Central memory CD8-positive, alpha-beta T cell (primary cell): ENCODE data around the gene JADE2.
"Not testable (repeated sequence)": the region's sequence is repeated elsewhere in the genome, so short reads cannot be mapped to it uniquely, and the experiment has no call there.

Experiments
- ATAC-seq: fragments of 150-1000 bp; cut with Tn5 transposase; replicated peaks from 2 replicates; pipeline ENCODE4 v1.10.0; 2022; ENCODE audit warnings: mild to moderate bottlenecking, moderate FRiP score, moderate number of reproducible peaks; ENCODE audit not compliant: poor library complexity, severe bottlenecking; ENCODE audit errors: extremely low read depth
- DNase-seq, 2 donors: peaks; one replicate each; pipeline ENCODE4 v3.0.0; 2021; ENCODE audit warnings: low spot score in 2 of 2
- H3K27ac Mint-ChIP-seq: one replicate; pipeline ENCODE4 v1.8.0; 2022; ENCODE audit warnings: low read depth, mild to moderate bottlenecking, moderate library complexity, mixed read lengths
- H3K27me3 Mint-ChIP-seq: one replicate; pipeline ENCODE4 v1.8.0; 2022; ENCODE audit warnings: mixed read lengths
- H3K36me3 Mint-ChIP-seq: one replicate; pipeline ENCODE4 v1.8.0; 2022; ENCODE audit warnings: mild to moderate bottlenecking, moderate library complexity, mixed read lengths; ENCODE audit not compliant: insufficient read depth
- H3K4me1 Mint-ChIP-seq: one replicate; pipeline ENCODE4 v1.8.0; 2022; ENCODE audit warnings: mixed read lengths
- H3K4me3 Mint-ChIP-seq: one replicate; pipeline ENCODE4 v1.8.0; 2022; ENCODE audit warnings: mild to moderate bottlenecking, moderate library complexity, mixed read lengths
- H3K9me3 Mint-ChIP-seq: one replicate; pipeline ENCODE4 v1.8.0; 2022; ENCODE audit warnings: mixed read lengths

Gene JADE2

GRCh38 chr5:134552716-134553115, 27.2 kb downstream of the JADE2 start:
- Mint-ChIP-seq H3K36me3 (peaks cover 40% of the 10 kb centered on the region), H3K4me1 (peaks cover 67% of the 10 kb centered on the region), H3K27ac (peak overlapping the region; percentile 68)
- not testable (repeated sequence) for DNase-seq, ATAC-seq, H3K4me3 Mint-ChIP-seq, H3K9me3 Mint-ChIP-seq, H3K27me3 Mint-ChIP-seq

- H3K4me1 Mint-ChIP-seq: peaks cover 57% of the 10 kb centered on the region
- H3K9me3 Mint-ChIP-seq: no peaks in the 10 kb centered on the region
- DNase-seq (no peak), ATAC-seq (no peak)
- H3K27me3 Mint-ChIP-seq: no peaks in the 10 kb centered on the region
- peak overlapping the region; percentile 81 for H3K27ac Mint-ChIP-seq
- H3K4me3 Mint-ChIP-seq: no peak overlapping the region
- H3K36me3 Mint-ChIP-seq: peaks cover 40% of the 10 kb centered on the region
These were observed 28.4 kb downstream of the JADE2 start for GRCh38 chr5:134553821-134554267.

GRCh38 chr5:134554319-134555222, 29.1 kb downstream of the JADE2 start:
- Mint-ChIP-seq H3K4me1 (peaks cover 54% of the 10 kb centered on the region), H3K27ac (peak overlapping the region; percentile 81), H3K4me3 (peak overlapping the region; percentile 56), H3K27me3 (no peaks in the 10 kb centered on the region), H3K9me3 (no peaks in the 10 kb centered on the region), H3K36me3 (peaks cover 42% of the 10 kb centered on the region)
- no peak for DNase-seq
- ATAC-seq: peak; percentile 25

GRCh38 chr5:134555223-134555889, 29.9 kb downstream of the JADE2 start:
- Mint-ChIP-seq H3K4me3 (peak overlapping the region; percentile 56), H3K4me1 (peaks cover 51% of the 10 kb centered on the region), H3K36me3 (peaks cover 44% of the 10 kb centered on the region), H3K27me3 (no peaks in the 10 kb centered on the region), H3K9me3 (no peaks in the 10 kb centered on the region), H3K27ac (peak overlapping the region; percentile 81)
- ATAC-seq: no peak
- no peak for DNase-seq

GRCh38 chr5:134555890-134556311, 30.4 kb downstream of the JADE2 start:
- H3K4me1 Mint-ChIP-seq: peaks cover 45% of the 10 kb centered on the region
- no peaks in the 10 kb centered on the region for H3K27me3 Mint-ChIP-seq
- H3K9me3 Mint-ChIP-seq: no peaks in the 10 kb centered on the region
- H3K36me3 Mint-ChIP-seq: peaks cover 44% of the 10 kb centered on the region
- peak overlapping the region; percentile 56 for H3K4me3 Mint-ChIP-seq
- H3K27ac Mint-ChIP-seq: peak overlapping the region; percentile 81
- DNase-seq (peak; percentile 57 to 70), ATAC-seq (peak; percentile 93)

- H3K4me3 Mint-ChIP-seq: peak overlapping the region; percentile 23
- H3K36me3 Mint-ChIP-seq: peaks cover 46% of the 10 kb centered on the region
These were observed 31.1 kb downstream of the JADE2 start for GRCh38 chr5:134556588-134556987.

GRCh38 chr5:134556994-134557393, 31.5 kb downstream of the JADE2 start:
- Mint-ChIP-seq H3K9me3 (no peaks in the 10 kb centered on the region), H3K27ac (peak overlapping the region; percentile 81), H3K27me3 (no peaks in the 10 kb centered on the region), H3K36me3 (peaks cover 43% of the 10 kb centered on the region), H3K4me1 (peaks cover 39% of the 10 kb centered on the region), H3K4me3 (peak overlapping the region; percentile 23)
- ATAC-seq (no peak), DNase-seq (no peak)

More at GRCh38 chr5:134556588-134556987, 31.1 kb downstream of the JADE2 start:
- peaks cover 42% of the 10 kb centered on the region for H3K4me1 Mint-ChIP-seq
- H3K9me3 Mint-ChIP-seq, ATAC-seq, H3K27me3 Mint-ChIP-seq, DNase-seq: not testable (repeated sequence)
- H3K27ac Mint-ChIP-seq: peak overlapping the region; percentile 81

GRCh38 chr5:134559672-134560071, 34.2 kb downstream of the JADE2 start:
- no peaks in the 10 kb centered on the region for H3K27me3 Mint-ChIP-seq
- peaks cover 52% of the 10 kb centered on the region for H3K36me3 Mint-ChIP-seq
- H3K9me3 Mint-ChIP-seq: no peaks in the 10 kb centered on the region
- H3K4me3 Mint-ChIP-seq: no peak overlapping the region
- ATAC-seq (no peak), DNase-seq (no peak)
- peaks cover 25% of the 10 kb centered on the region for H3K4me1 Mint-ChIP-seq
- H3K27ac Mint-ChIP-seq: no peak overlapping the region

- H3K9me3 Mint-ChIP-seq: no peaks in the 10 kb centered on the region
- H3K27me3 Mint-ChIP-seq: no peaks in the 10 kb centered on the region
- ATAC-seq (no peak), DNase-seq (no peak)
- peak overlapping the region; percentile 38 for H3K27ac Mint-ChIP-seq
- H3K36me3 Mint-ChIP-seq: peaks cover 50% of the 10 kb centered on the region
- peaks cover 15% of the 10 kb centered on the region for H3K4me1 Mint-ChIP-seq
- no peak overlapping the region for H3K4me3 Mint-ChIP-seq
These were observed 35.2 kb downstream of the JADE2 start for GRCh38 chr5:134560698-134561097.

- no peak overlapping the region for H3K4me3 Mint-ChIP-seq
- H3K27ac Mint-ChIP-seq: peak overlapping the region; percentile 78
- ATAC-seq: no peak
- DNase-seq: no peak
- H3K4me1 Mint-ChIP-seq: peaks cover 8% of the 10 kb centered on the region
- peaks cover 47% of the 10 kb centered on the region for H3K36me3 Mint-ChIP-seq
- no peaks in the 10 kb centered on the region for H3K27me3 Mint-ChIP-seq
- H3K9me3 Mint-ChIP-seq: no peaks in the 10 kb centered on the region
These were observed 36.4 kb downstream of the JADE2 start for GRCh38 chr5:134561871-134562296.

GRCh38 chr5:134563221-134563620, 37.8 kb downstream of the JADE2 start:
- Mint-ChIP-seq H3K9me3 (no peaks in the 10 kb centered on the region), H3K36me3 (peaks cover 57% of the 10 kb centered on the region), H3K27me3 (no peaks in the 10 kb centered on the region), H3K4me1 (peaks cover 13% of the 10 kb centered on the region), H3K4me3 (no peak overlapping the region), H3K27ac (no peak overlapping the region)
- DNase-seq (no peak), ATAC-seq (no peak)

- ATAC-seq: no peak
- H3K27me3 Mint-ChIP-seq: no peaks in the 10 kb centered on the region
- peaks cover 19% of the 10 kb centered on the region for H3K4me1 Mint-ChIP-seq
- H3K36me3 Mint-ChIP-seq: peaks cover 55% of the 10 kb centered on the region
- no peak for DNase-seq
- no peak overlapping the region for H3K4me3 Mint-ChIP-seq
- no peak overlapping the region for H3K27ac Mint-ChIP-seq
- H3K9me3 Mint-ChIP-seq: no peaks in the 10 kb centered on the region
These were observed 38.5 kb downstream of the JADE2 start for GRCh38 chr5:134563962-134564361.
